SU-DHL-6 (cell line): ENCODE results near the gene CCDC122.

Experiments used
- H2AFZ ChIP-seq: fragments of 200-600 bp; sonication (generic); 2 replicates; pipeline ENCODE4 v1.6.1; 2014; ENCODE audit warnings: low read depth, mild to moderate bottlenecking, moderate library complexity, mixed read lengths, antibody characterized with exemption, low read length; ENCODE audit not compliant: severe bottlenecking
- H3F3A ChIP-seq: fragments of 200-600 bp; shearing (Covaris generic); 2 replicates; pipeline ENCODE4 v1.6.0; 2016; ENCODE audit warnings: antibody characterized with exemption, mild to moderate bottlenecking; ENCODE audit not compliant: insufficient read depth
- H3K27ac ChIP-seq: fragments of 200-600 bp; sonication (generic); 2 replicates; pipeline ENCODE4 v1.5.1; 2016; ENCODE audit warnings: low read depth, mild to moderate bottlenecking, low read length, moderate library complexity, mixed read lengths
- H3K27me3 ChIP-seq: fragments of 200-600 bp; sonication (generic), shearing (Covaris generic); 2 replicates; pipeline ENCODE4 v1.6.0; 2014; ENCODE audit warnings: mild to moderate bottlenecking, low read length
- H3K36me3 ChIP-seq: fragments of 200-600 bp; sonication (generic); 2 replicates; pipeline ENCODE4 v1.6.1; 2014; ENCODE audit warnings: mild to moderate bottlenecking, low read length, mixed read lengths
- H3K4me2 ChIP-seq: fragments of 300-600, 200-600 bp; shearing (Covaris generic), sonication (generic); 2 replicates; pipeline ENCODE4 v1.6.0; 2014; ENCODE audit warnings: low read length, low read depth, mild to moderate bottlenecking; ENCODE audit not compliant: poor library complexity, severe bottlenecking
- H3K4me3 ChIP-seq: fragments of 200-600 bp; sonication (generic); 2 replicates; pipeline ENCODE4 v1.5.1; 2014; ENCODE audit warnings: antibody characterized with exemption, low read length, mild to moderate bottlenecking, mixed read lengths; ENCODE audit not compliant: insufficient read depth, poor library complexity, severe bottlenecking
- H3K79me2 ChIP-seq: fragments of 200-600 bp; sonication (generic); 2 replicates; pipeline ENCODE4 v1.6.1; 2014; ENCODE audit warnings: mild to moderate bottlenecking, low read length, moderate library complexity; ENCODE audit not compliant: insufficient read depth
- H3K9ac ChIP-seq: fragments of 200-600 bp; sonication (generic); 2 replicates; pipeline ENCODE4 v1.7.0; 2014; ENCODE audit warnings: mild to moderate bottlenecking, low read length
- H3K9me2 ChIP-seq: fragments of 200-600 bp; sonication (generic); replicated peaks from 2 replicates; pipeline ENCODE4 v1.6.1; 2014; ENCODE audit warnings: low read length; ENCODE audit not compliant: insufficient read depth
- H3K9me3 ChIP-seq: fragments of 200-600 bp; sonication (generic); 2 replicates; pipeline ENCODE4 v1.6.1; 2014; ENCODE audit warnings: low read length, mixed read lengths; ENCODE audit not compliant: insufficient read depth
- H4K20me1 ChIP-seq: fragments of 200-600 bp; sonication (generic); 2 replicates; pipeline ENCODE4 v1.6.1; 2014; ENCODE audit warnings: low read depth, mild to moderate bottlenecking, antibody characterized with exemption, low read length, moderate library complexity, mixed read lengths
- CTCF ChIP-seq: fragments of 200-600 bp; sonication (generic); IDR thresholded peaks from one replicate; pipeline ENCODE4 v1.5.1; 2017; ENCODE audit warnings: antibody characterized with exemption, mild to moderate bottlenecking, low read length, moderate library complexity; ENCODE audit not compliant: insufficient read depth, poor library complexity, severe bottlenecking
- EZH2phosphoT487 ChIP-seq: fragments of 200-600 bp; sonication (generic), shearing (Covaris generic); conservative IDR thresholded peaks from 2 replicates; pipeline ENCODE4 v1.6.1; 2018; ENCODE audit warnings: mild to moderate bottlenecking, antibody characterized with exemption, low read length, moderate library complexity, mixed read lengths

CCDC122 gene

GRCh38 chr13:43808676-43809075 lies 70.9 kb downstream of the CCDC122 start:
- Histone ChIP-seq H3K4me2 (no peak overlapping the region), H3K27me3 (no peaks in the 10 kb centered on the region), H3K9me2 (no peaks in the 10 kb centered on the region), H4K20me1 (no peaks in the 10 kb centered on the region), H2AFZ (no peak overlapping the region), H3F3A (no peaks in the 10 kb centered on the region), H3K27ac (no peak overlapping the region), H3K79me2 (no peaks in the 10 kb centered on the region), H3K9me3 (no peaks in the 10 kb centered on the region), H3K4me3 (no peak overlapping the region), H3K36me3 (no peaks in the 10 kb centered on the region), H3K9ac (no peak overlapping the region)
- TF ChIP-seq EZH2phosphoT487 (no peak), CTCF (no peak)

GRCh38 chr13:43805681-43806128 lies 73.8 kb downstream of the CCDC122 start:
- Histone ChIP-seq H3K27me3 (no peaks in the 10 kb centered on the region), H3K79me2 (no peaks in the 10 kb centered on the region), H3K9me3 (no peaks in the 10 kb centered on the region), H3K36me3 (no peaks in the 10 kb centered on the region), H3K9me2 (no peaks in the 10 kb centered on the region), H3F3A (no peaks in the 10 kb centered on the region), H3K4me3 (no peak overlapping the region), H3K27ac (no peak overlapping the region), H3K4me2 (no peak overlapping the region), H3K9ac (no peak overlapping the region), H4K20me1 (no peaks in the 10 kb centered on the region), H2AFZ (no peak overlapping the region)
- TF ChIP-seq CTCF (no peak), EZH2phosphoT487 (no peak)

- no peaks in the 10 kb centered on the region for H3K36me3 ChIP-seq
- TF ChIP-seq CTCF, result no peak
- no peak for TF ChIP-seq EZH2phosphoT487
- H2AFZ ChIP-seq, result no peak overlapping the region
- H4K20me1 ChIP-seq, result no peaks in the 10 kb centered on the region
- no peaks in the 10 kb centered on the region for H3K9me3 ChIP-seq
- H3F3A ChIP-seq, result no peaks in the 10 kb centered on the region
- no peaks in the 10 kb centered on the region for H3K9me2 ChIP-seq
- H3K4me2 ChIP-seq, result no peak overlapping the region
- H3K27ac ChIP-seq, result no peak overlapping the region
- no peaks in the 10 kb centered on the region for H3K27me3 ChIP-seq
- H3K4me3 ChIP-seq, result no peak overlapping the region
- H3K9ac ChIP-seq, result no peak overlapping the region
- H3K79me2 ChIP-seq, result no peaks in the 10 kb centered on the region
These were observed 74.5 kb downstream of the CCDC122 start for GRCh38 chr13:43805071-43805468.
